Mesenchymal stem cell (in vitro differentiated cells and primary cell): ENCODE data around the gene DIO3.

Source experiments
- DNase-seq: peaks from one replicate; pipeline ENCODE4 v3.0.0-alpha.2; 2013
- H2AFZ ChIP-seq: one replicate; pipeline ENCODE4 v1.6.1; 2013; ENCODE audit warnings: low read depth, mild to moderate bottlenecking, control low read depth, inconsistent platforms, low read length, moderate library complexity
- H2AK5ac ChIP-seq: 2 replicates; pipeline ENCODE4 v1.6.1; 2013; ENCODE audit warnings: low read length, moderate library complexity, mild to moderate bottlenecking, inconsistent platforms; ENCODE audit not compliant: severe bottlenecking
- H2BK120ac ChIP-seq: one replicate; pipeline ENCODE4 v1.6.1; 2013; ENCODE audit warnings: low read depth, mild to moderate bottlenecking, inconsistent platforms, low read length, moderate library complexity
- H2BK12ac ChIP-seq, 2 experiments: one replicate each; pipeline ENCODE4 v1.6.1; 2013; ENCODE audit warnings: inconsistent platforms in 2 of 2, low read length in 2 of 2, mild to moderate bottlenecking in 2 of 2, moderate library complexity in 2 of 2, control low read depth in 1 of 2
- H2BK15ac ChIP-seq: one replicate; pipeline ENCODE4 v1.6.1; 2013; ENCODE audit warnings: mild to moderate bottlenecking, low read depth, inconsistent platforms; ENCODE audit not compliant: poor library complexity, severe bottlenecking
- H2BK5ac ChIP-seq: 2 replicates; pipeline ENCODE4 v1.6.1; 2013; ENCODE audit warnings: low read depth, mild to moderate bottlenecking, low read length, control low read depth, inconsistent platforms; ENCODE audit not compliant: poor library complexity, severe bottlenecking
- H3K14ac ChIP-seq, 2 experiments: one replicate each; pipeline ENCODE4 v1.6.1; 2013; ENCODE audit warnings: inconsistent platforms in 2 of 2, low read length in 2 of 2, control low read depth in 1 of 2, mild to moderate bottlenecking in 1 of 2, moderate library complexity in 1 of 2
- H3K18ac ChIP-seq, 2 experiments: one replicate each; pipeline ENCODE4 v1.6.1; 2013; ENCODE audit warnings: inconsistent platforms in 2 of 2, low read length in 2 of 2, control low read depth in 1 of 2, low read depth in 1 of 2, mild to moderate bottlenecking in 1 of 2
- H3K23ac ChIP-seq, 2 experiments: one replicate each; pipeline ENCODE4 v1.6.1; 2013; ENCODE audit warnings: inconsistent platforms in 2 of 2, low read length in 2 of 2, mild to moderate bottlenecking in 2 of 2, moderate library complexity in 2 of 2, control low read depth in 1 of 2
- H3K27ac ChIP-seq: 2 replicates; pipeline ENCODE4 v1.5.1; 2013; ENCODE audit warnings: mild to moderate bottlenecking, moderate library complexity, low read length, control low read depth, inconsistent platforms; ENCODE audit not compliant: poor library complexity, severe bottlenecking
- H3K27me3 ChIP-seq, 2 experiments: 2 replicates each; pipeline versions ENCODE4 v1.6.1 to v1.7.0; 2013; ENCODE audit warnings: low read length in 2 of 2, mild to moderate bottlenecking in 2 of 2, moderate library complexity in 2 of 2, control low read depth in 1 of 2, inconsistent platforms in 1 of 2; ENCODE audit not compliant: control insufficient read depth in 1 of 2, insufficient read depth in 1 of 2
- H3K36me3 ChIP-seq, 2 experiments: 2 replicates each; pipeline versions ENCODE4 v1.6.1 to v1.7.0; 2013; ENCODE audit warnings: low read length in 2 of 2, control low read depth in 1 of 2, inconsistent platforms in 1 of 2, low read depth in 1 of 2, mild to moderate bottlenecking in 1 of 2; ENCODE audit not compliant: insufficient read depth in 2 of 2, control insufficient read depth in 1 of 2
- H3K4ac ChIP-seq, 2 experiments: one replicate each; pipeline ENCODE4 v1.6.1; 2013; ENCODE audit warnings: inconsistent platforms in 2 of 2, low read length in 2 of 2, mild to moderate bottlenecking in 2 of 2, moderate library complexity in 2 of 2, control low read depth in 1 of 2, low read depth in 1 of 2
- H3K4me1 ChIP-seq: 2 replicates; pipeline ENCODE4 v1.6.1; 2013; ENCODE audit warnings: low read depth, low read length, control low read depth; ENCODE audit not compliant: control insufficient read depth, insufficient read depth
- H3K4me2 ChIP-seq: 2 replicates; pipeline ENCODE4 v1.6.1; 2013; ENCODE audit warnings: low read length, mild to moderate bottlenecking, inconsistent platforms; ENCODE audit not compliant: poor library complexity, severe bottlenecking
- H3K4me3 ChIP-seq, 2 experiments: 2 replicates each; pipeline versions ENCODE4 v1.5.1 to v1.7.0; 2013; ENCODE audit warnings: low read length in 2 of 2, mild to moderate bottlenecking in 2 of 2, control low read depth in 1 of 2, low read depth in 1 of 2; ENCODE audit not compliant: insufficient read depth in 1 of 2
- H3K79me1 ChIP-seq: replicated peaks from 2 replicates; pipeline ENCODE4 v1.6.1; 2013; ENCODE audit warnings: mild to moderate bottlenecking, control low read depth, low read length, inconsistent platforms; ENCODE audit not compliant: poor library complexity, severe bottlenecking
- H3K9ac ChIP-seq: 2 replicates; pipeline ENCODE4 v1.7.0; 2013; ENCODE audit warnings: mild to moderate bottlenecking, low read length, moderate library complexity
- H3K9me3 ChIP-seq: 2 replicates; pipeline ENCODE4 v1.7.0; 2013; ENCODE audit warnings: mild to moderate bottlenecking, low read length; ENCODE audit not compliant: control insufficient read depth
- H4K8ac ChIP-seq: one replicate; pipeline ENCODE4 v1.6.1; 2013; ENCODE audit warnings: inconsistent platforms, mild to moderate bottlenecking, low read length, moderate library complexity
- H4K91ac ChIP-seq: one replicate; pipeline ENCODE4 v1.6.1; 2013; ENCODE audit warnings: mild to moderate bottlenecking, low read length, inconsistent platforms
- WGBS: methylation state at CpG from one replicate; pipeline ENCODE4 v1.1.7; 2013; ENCODE audit warnings: mixed read lengths; 5-methylcytosine and 5-hydroxymethylcytosine counted together

DIO3 gene

DNA sequence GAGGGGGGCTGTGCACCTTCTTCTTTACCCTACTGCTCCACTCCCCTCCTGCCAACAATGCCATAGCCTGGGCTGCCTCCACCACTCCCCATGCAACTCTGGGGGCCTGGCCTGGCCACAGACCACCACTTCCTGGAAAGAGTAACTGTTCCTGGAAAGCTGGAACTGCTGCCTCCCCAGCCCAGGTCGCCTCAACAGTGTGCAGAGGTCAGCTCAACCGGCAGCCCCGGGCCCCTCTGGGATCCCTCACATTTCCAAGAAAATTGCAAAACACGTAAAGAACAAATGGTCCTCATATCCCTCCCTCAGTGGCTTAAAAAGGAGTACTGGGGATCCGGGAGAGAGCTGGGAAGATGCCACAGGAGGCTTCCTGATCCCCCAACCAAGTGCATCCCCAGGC, 22.4 kb upstream of the DIO3 start:
- no peak overlapping the region for H2BK5ac ChIP-seq
- H2AK5ac ChIP-seq, result no peak overlapping the region
- no peaks in the 10 kb centered on the region for H3K36me3 ChIP-seq
- H3K4me3 ChIP-seq, result no peak overlapping the region
- no peaks in the 10 kb centered on the region for H3K4me1 ChIP-seq
- no peak overlapping the region for H2BK15ac ChIP-seq
- no peak overlapping the region for H3K18ac ChIP-seq
- H3K9me3 ChIP-seq, result peaks cover 4% of the 10 kb centered on the region
- H3K27ac ChIP-seq, result no peak overlapping the region
- no peak overlapping the region for H4K91ac ChIP-seq
- no peak overlapping the region for H3K4me2 ChIP-seq
- WGBS, result 43% methylated on average over 1 of the region's 5 CpGs
- no peak overlapping the region for H3K23ac ChIP-seq
- H3K14ac ChIP-seq, result no peak overlapping the region
- H2AFZ ChIP-seq, result no peak overlapping the region
- peaks cover 0 to 51% of the 10 kb centered on the region in 2 experiments for H3K27me3 ChIP-seq
- no peak overlapping the region for H3K4ac ChIP-seq
- no peak overlapping the region for H2BK12ac ChIP-seq
- no peak overlapping the region for H2BK120ac ChIP-seq
- H3K79me1 ChIP-seq, result no peaks in the 10 kb centered on the region
- no peak overlapping the region for H4K8ac ChIP-seq
- H3K9ac ChIP-seq, result no peak overlapping the region
- DNase-seq, result no peak

DNA sequence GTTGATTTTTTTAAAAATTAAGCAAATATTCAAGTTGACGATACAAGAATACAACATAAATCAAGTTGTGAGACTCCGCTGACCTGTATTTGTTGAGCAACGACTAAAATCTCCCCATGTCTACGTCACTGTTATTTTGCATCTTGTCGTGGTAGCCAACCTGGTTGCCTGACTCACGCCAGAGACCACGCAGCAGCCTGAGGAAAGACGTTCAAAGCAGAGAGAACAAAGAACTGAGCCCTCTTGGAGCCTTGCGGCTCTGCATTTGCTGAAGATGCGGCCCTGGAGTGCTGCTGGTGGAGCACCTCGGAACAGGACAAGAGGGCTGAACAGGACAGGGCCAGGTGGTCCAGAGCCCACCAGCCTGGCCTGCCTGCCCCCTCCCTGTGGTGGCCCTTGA, 21.4 kb upstream of the DIO3 start:
- no peak overlapping the region for H3K9ac ChIP-seq
- H2AFZ ChIP-seq, result no peak overlapping the region
- no peak for DNase-seq
- no peak overlapping the region for H3K27ac ChIP-seq
- H3K9me3 ChIP-seq, result peaks cover 5% of the 10 kb centered on the region
- WGBS, result 77% methylated on average over 11 of the region's 11 CpGs
- H2BK12ac ChIP-seq, result no peak overlapping the region
- no peak overlapping the region for H4K91ac ChIP-seq
- no peaks in the 10 kb centered on the region for H3K4me1 ChIP-seq
- no peak overlapping the region for H3K14ac ChIP-seq
- no peak overlapping the region for H2BK5ac ChIP-seq
- no peak overlapping the region for H3K4me2 ChIP-seq
- H3K23ac ChIP-seq, result no peak overlapping the region
- H3K4ac ChIP-seq, result no peak overlapping the region
- H3K4me3 ChIP-seq, result no peak overlapping the region
- no peak overlapping the region for H4K8ac ChIP-seq
- H2BK120ac ChIP-seq, result no peak overlapping the region
- no peaks in the 10 kb centered on the region for H3K36me3 ChIP-seq
- no peak overlapping the region for H2AK5ac ChIP-seq
- peaks cover 0 to 55% of the 10 kb centered on the region in 2 experiments for H3K27me3 ChIP-seq
- no peak overlapping the region for H3K18ac ChIP-seq
- H2BK15ac ChIP-seq, result no peak overlapping the region
- no peaks in the 10 kb centered on the region for H3K79me1 ChIP-seq

DNA sequence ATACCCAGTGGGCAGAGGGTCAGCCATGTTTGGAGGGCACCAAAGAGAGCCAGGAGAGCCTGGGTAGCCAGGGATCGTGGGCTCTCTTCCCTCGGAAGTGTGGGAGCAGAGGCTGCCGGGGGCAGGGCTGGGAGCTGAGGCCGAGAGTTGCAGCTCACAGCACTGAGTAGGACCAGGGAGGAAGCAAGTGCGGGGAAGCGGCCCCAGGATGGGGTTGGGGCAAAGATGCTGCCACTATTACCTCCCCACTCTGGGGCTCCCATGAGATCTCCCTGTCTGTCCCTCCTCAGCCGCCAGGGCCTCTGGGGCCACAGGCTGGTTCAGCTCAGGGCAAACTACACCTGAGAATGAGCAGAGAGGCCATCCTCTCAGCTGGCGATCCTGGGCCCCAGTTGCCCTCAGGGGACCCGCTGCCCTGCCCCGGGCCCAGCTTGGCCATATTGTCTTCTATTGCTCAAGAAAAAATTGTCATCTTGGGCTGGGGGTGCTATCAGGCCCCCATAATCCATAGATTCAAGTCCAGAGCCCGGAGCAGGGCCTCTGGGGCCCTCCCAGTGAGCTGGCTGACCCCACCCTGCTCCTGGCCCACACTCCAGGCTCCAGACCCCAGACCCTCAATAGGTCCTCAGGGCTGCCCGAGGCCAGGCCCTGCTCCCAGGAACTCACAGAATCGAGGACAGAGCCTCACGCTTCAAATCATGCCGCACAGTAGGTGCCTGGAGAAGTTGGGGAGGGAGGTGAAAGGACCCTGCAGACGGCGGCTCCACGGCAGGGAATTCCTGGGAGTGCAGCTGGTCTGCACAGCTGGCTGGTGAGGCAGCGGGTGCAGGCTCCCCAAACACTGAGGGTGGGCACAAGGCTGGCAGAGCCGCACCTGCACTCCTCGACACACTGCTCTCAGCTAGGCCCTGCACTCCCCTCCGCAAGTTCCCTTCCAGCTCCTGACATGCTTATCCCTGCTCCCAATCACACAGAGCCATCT, 20.5 kb upstream of the DIO3 start:
- Histone ChIP-seq H2AFZ (no peak overlapping the region), H2BK15ac (no peak overlapping the region), H3K4me3 (no peak overlapping the region), H4K8ac (no peak overlapping the region), H3K79me1 (no peaks in the 10 kb centered on the region), H3K9me3 (peaks cover 5% of the 10 kb centered on the region), H3K18ac (no peak overlapping the region), H3K36me3 (no peaks in the 10 kb centered on the region), H3K27me3 (peaks cover 0 to 58% of the 10 kb centered on the region in 2 experiments), H3K27ac (no peak overlapping the region), H2BK5ac (no peak overlapping the region), H3K23ac (no peak overlapping the region), H3K4me2 (no peak overlapping the region), H2BK12ac (no peak overlapping the region), H3K4me1 (no peaks in the 10 kb centered on the region), H3K9ac (no peak overlapping the region), H3K4ac (no peak overlapping the region), H4K91ac (no peak overlapping the region), H2BK120ac (no peak overlapping the region), H3K14ac (no peak overlapping the region), H2AK5ac (no peak overlapping the region)
- 84% methylated on average over 21 of the region's 22 CpGs for WGBS
- DNase-seq, result no peak

- no peak overlapping the region for H2BK15ac ChIP-seq
- no peak overlapping the region for H4K91ac ChIP-seq
- no peaks in the 10 kb centered on the region for H3K79me1 ChIP-seq
- no peak overlapping the region for H3K4me3 ChIP-seq
- H3K27me3 ChIP-seq, result peaks cover 0 to 57% of the 10 kb centered on the region in 2 experiments
- H3K18ac ChIP-seq, result no peak overlapping the region
- no peak overlapping the region for H3K9ac ChIP-seq
- H3K4me1 ChIP-seq, result no peaks in the 10 kb centered on the region
- no peak overlapping the region for H2AK5ac ChIP-seq
- H2BK12ac ChIP-seq, result no peak overlapping the region
- H3K36me3 ChIP-seq, result no peaks in the 10 kb centered on the region
- H2AFZ ChIP-seq, result no peak overlapping the region
- H2BK5ac ChIP-seq, result no peak overlapping the region
- no peak overlapping the region for H3K4me2 ChIP-seq
- H3K4ac ChIP-seq, result no peak overlapping the region
- 81% methylated on average over 9 of the region's 9 CpGs for WGBS
- no peak overlapping the region for H3K14ac ChIP-seq
- no peak overlapping the region for H2BK120ac ChIP-seq
- H3K27ac ChIP-seq, result no peak overlapping the region
- no peak overlapping the region for H3K23ac ChIP-seq
- no peak for DNase-seq
- H4K8ac ChIP-seq, result no peak overlapping the region
- peaks cover 10% of the 10 kb centered on the region for H3K9me3 ChIP-seq
Measured at GRCh38 chr14:101542391-101542790, 18.9 kb upstream of the DIO3 start.
